NK-92 (cell line): Measurements from ENCODE around the gene RPL3.

Experiments used
- DNase-seq: peaks from one replicate; lab custom pipeline; 2025; ENCODE audit not compliant: unreplicated experiment; lab: John Stamatoyannopoulos, UW

RPL3 gene

GRCh38 chr22:39317775-39318506 is 1.5 kb downstream of the RPL3 start:
- DNase-seq = no peak

GRCh38 chr22:39317084-39317774 is 2.2 kb downstream of the RPL3 start:
- no peak for DNase-seq

DNA sequence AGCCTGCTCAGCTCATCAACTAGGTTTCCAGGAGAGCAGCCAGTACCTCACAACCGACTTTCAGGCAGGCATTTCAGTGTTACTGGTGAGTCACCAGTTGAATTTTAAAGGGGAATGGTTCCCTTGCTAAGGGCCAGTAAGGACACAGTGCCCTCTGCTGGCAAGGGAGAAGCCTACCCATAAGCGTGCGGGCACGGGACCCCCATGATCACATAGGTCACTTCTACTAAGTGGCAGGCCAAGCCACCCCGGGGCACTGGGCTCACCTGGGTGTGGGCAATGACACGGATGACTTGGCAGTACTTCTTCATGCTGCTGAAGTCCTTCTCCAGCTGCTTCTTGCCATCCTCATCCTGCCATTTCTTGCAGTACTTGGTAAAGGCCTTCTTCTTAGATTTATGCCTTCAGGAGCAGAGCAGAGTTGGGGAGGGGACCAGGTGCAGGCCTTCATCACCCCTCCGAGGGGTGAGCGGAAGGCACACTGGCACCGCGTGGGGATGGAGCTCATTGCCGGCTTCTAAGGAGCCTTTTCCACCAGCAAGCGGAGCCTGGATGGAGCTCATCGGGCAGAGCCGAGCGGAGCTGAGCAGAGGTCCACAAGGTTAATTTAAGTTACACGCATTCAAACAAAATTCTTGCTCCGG is 2.9 kb downstream of the RPL3 start:
- no peak for DNase-seq

DNA sequence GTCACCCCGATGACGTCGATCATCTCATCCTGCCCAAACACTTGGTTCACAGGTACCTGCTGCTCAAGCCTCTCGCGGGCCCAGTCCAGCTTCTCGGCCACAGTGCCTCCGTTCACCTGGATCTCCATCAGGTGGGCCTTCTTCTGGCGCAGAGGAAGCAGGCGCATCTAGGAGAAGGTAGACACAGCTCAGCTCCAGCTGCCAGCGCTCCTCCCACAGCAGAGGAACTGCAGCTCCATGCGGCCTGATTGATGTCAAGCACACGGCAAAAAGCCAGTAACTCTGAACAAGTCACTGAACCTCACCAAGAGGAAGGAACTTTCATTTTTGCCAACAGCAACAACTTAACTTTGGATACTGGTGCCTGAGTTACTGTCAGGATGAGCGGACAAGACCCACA is 4.0 kb downstream of the RPL3 start:
- no peak for DNase-seq

GRCh38 chr22:39314251-39314971 is 5.0 kb downstream of the RPL3 start:
- no peak for DNase-seq

DNA sequence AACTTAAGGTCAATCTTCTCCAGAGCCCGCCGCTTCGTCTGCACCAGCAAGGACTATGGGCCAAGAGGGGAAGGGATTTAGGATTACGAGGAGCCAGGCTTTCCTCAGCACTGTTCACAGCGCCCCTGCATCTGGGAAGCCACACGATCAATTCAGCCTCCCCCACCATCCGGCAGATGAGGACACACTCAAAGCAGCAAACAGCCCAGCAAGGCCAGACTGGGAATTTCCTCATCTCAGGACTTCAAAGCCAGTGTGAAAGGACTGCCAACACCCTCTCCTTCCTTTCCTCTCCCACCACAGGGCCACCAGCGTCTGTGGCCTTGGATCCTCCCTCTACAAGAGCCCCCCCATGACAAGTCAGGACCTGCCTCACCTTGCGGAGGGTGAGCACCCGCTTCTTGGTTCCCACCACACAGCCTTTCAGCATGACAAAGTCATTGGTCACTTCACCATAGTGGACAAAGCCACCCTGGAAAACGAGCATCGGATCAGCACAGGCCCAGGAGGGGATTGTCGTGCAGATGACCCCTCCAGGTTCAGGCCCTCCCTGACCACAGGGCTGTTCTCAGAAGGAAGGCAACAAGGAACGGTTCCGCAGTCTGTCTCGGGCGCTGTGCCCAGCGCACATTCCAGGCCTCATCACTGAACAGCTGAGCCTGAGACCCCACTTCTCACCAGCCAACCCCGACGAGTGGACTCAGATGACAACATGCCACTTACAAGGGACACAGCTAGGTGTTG is 6.0 kb downstream of the RPL3 start:
- DNase-seq = no peak

GRCh38 chr22:39312410-39312809 is 7.0 kb downstream of the RPL3 start:
- no peak for DNase-seq

GRCh38 chr22:39311592-39312400 is 7.6 kb downstream of the RPL3 start:
- no peak for DNase-seq

- no peak for DNase-seq
These were observed 9.3 kb downstream of the RPL3 start for GRCh38 chr22:39309881-39310714.

- DNase-seq = no peak
These were observed 10.0 kb downstream of the RPL3 start for GRCh38 chr22:39309364-39309861.

DNA sequence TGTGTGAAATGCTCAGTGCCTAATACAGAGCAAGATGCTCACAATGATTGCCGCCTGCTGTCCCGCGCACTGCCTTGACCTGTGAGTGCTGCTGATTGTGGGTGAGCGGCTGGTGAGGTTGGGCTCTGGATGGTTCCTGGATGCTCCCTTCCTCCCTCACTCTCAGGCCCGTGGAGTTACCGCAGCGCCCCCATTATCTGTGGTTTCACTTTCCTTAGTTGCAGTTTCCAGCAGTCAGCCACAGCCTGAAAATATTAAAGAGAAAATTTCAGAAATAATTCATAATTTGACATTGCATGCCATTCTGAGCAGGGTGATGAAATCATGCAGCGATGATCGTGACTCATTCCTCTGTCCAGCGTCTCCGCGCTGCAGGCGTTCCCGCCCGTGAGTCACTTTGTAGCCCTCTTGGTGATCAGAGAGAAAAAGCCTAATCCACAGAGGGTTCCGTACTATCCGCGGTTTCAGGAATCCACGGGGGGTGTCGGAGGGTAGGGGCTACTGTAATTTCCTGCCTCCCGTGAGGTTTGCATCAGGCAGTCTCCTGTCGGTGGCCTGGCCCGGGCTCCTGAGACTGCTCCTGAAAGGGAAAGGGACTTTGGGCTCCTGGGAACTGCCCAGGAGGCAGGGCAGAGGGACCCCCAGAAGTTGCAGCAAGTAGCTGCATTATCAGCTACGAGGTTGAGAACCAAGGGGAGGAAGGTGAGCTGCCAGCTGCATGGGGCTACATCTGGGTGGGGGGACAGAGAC is 10.6 kb downstream of the RPL3 start:
- no peak for DNase-seq

DNA sequence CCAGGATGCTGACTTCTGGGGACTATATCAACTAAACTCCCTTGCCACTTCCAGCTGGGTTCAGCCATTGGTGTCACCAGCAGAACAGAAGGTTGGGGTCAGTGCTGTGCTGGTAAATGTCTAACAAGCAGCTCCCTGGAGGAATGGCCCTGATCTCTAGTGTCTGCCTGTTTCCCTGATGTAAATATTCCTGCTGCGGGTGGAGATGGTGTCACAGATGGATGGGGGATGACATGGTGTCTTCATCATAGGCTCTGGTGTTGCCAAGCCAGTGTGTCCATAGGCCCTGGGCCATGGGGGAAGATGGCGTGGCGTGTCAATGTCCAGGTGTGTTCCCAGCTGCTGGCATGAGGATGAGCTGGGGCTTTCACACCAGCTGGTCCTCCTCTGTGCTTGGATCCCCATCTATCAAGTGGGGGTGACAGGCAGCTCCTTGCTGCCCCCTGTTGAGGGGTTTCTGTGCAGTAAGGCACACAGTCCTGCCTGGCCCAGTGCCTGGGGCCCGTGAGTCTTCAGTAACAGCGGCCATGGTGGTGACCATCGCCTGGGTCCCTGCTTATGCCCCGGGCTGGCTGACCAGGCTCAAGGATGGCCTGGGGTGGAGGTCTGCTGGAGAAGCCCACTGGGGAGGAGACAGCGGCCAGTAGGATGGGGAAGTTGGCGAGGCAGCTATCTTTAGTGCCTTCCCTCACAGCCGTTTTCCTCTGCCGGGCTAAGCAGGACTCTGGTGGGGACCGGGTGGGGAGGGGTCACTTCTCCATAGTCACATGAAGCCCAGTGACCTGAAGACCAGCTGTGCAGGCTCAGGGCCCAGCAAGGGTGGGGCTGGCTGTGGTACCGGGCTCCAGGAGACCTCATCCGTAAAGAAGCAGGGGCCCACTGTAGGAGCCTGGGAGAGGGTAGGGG is 12.7 kb downstream of the RPL3 start:
- DNase-seq = no peak

GRCh38 chr22:39303892-39304671 is 15.3 kb downstream of the RPL3 start:
- DNase-seq = no peak

DNA sequence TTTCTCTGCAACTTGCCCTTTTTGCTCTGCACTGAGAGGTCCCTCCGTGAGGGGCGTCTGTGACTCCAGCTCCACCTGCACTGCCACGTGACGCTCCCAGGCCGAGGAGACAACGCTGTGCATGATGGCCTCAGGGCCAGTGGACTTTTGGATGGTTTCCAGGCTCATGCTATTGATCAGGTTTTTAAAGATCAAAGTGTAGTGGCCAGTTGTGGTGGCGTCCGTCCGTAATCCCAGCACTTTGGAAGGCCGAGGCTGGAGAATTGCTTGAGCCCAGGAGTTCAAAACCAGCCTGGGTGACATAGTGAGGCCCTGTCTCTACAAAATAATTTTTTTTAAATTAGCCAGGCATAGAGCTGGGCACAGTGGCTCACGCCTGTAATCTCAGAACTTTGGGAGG is 16.1 kb downstream of the RPL3 start:
- no peak for DNase-seq

- DNase-seq = no peak
These were observed 16.9 kb downstream of the RPL3 start for GRCh38 chr22:39302431-39302960.

- no peak for DNase-seq
These were observed 17.5 kb downstream of the RPL3 start for GRCh38 chr22:39301926-39302325.
